ENCODE results near the gene KRT83.

- TF ChIP-seq CTCF (IDR thresholded peaks at IDR 0.05) (peak; percentile 12 to 41), POLR2A (IDR thresholded peaks at IDR 0.05) (no peak), POLR2AphosphoS5 (IDR thresholded peaks at IDR 0.05) (no peak), EP300 (IDR thresholded peaks at IDR 0.05) (no peak)
Observed at GRCh38 chr12:52307836-52308805, 13.1 kb downstream of the KRT83 start.

Data from suprapubic skin (tissue), 4 donors.